Measurements from ENCODE around the gene ARHGAP40. TPM values are rescaled to one million over a fixed set of nuclear protein-coding genes. Genes with fewer than 3 reads are reported as not detected.

The ARHGAP40 gene
- total RNA-seq, 2 donors from 2014 or later: not detected

DNA sequence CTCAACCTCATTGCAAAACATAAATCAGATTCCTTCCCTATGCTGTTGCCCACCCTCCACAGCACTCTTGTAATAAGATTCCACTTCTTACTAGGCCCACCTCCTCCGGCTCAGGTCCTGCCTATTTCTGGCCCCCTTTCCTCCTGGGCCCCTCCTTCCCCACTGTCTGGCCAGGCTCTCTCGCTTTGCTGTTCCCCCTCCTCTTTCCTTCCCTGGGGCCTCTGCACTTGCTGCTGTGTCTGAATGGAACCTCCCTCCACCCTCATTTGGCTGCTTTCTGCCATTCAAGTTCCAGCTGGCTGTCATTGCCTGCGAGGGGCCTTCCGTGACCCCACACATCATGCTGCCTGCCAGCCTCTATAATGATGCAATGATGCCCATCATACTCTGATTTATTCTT lies 38.9 kb downstream of the ARHGAP40 start:
- DNase-seq: no peak
- H3K4me3 ChIP-seq: no peak overlapping the region
- intact Hi-C loops (cut with DNase I): loop anchor here (10.0 kb wide), 1 partner anchor 254 kb away; no protein-coding TSS in a partner anchor
- no peaks in the 10 kb centered on the region for H3K36me3 ChIP-seq
- H3K27ac ChIP-seq: no peak overlapping the region
- no peaks in the 10 kb centered on the region for H3K4me1 ChIP-seq
- H3K9me3 ChIP-seq: no peaks in the 10 kb centered on the region
- TF ChIP-seq, protein P1, sequence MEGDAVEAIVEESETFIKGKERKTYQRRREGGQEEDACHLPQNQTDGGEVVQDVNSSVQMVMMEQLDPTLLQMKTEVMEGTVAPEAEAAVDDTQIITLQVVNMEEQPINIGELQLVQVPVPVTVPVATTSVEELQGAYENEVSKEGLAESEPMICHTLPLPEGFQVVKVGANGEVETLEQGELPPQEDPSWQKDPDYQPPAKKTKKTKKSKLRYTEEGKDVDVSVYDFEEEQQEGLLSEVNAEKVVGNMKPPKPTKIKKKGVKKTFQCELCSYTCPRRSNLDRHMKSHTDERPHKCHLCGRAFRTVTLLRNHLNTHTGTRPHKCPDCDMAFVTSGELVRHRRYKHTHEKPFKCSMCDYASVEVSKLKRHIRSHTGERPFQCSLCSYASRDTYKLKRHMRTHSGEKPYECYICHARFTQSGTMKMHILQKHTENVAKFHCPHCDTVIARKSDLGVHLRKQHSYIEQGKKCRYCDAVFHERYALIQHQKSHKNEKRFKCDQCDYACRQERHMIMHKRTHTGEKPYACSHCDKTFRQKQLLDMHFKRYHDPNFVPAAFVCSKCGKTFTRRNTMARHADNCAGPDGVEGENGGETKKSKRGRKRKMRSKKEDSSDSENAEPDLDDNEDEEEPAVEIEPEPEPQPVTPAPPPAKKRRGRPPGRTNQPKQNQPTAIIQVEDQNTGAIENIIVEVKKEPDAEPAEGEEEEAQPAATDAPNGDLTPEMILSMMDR (IDR thresholded peaks at IDR 0.05): no peak
- H3K9ac ChIP-seq (ENCODE audit: low read depth in 2 of 2, low read length in 2 of 2): no peak overlapping the region
- peaks cover 3% of the 10 kb centered on the region for H3K27me3 ChIP-seq

DNA sequence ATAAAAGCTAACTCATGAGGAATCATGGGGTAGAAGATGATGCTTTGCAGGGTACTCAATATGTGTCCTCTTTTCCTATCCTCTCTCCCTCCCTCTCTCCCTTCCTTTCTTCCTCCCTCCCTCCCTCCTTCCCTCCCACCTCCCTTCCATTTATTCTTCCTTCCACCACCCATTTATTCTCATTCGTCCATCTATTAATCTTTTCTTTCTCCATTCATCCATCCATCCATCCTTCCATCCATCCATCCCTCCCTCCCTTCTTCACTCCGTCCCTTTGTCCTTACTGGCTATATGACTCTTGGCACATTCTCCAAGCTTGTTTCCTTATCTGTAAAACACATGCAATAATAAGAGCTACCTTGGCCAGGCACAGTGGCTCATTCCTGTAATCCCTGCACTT lies 40.9 kb downstream of the ARHGAP40 start:
- peaks cover 8% of the 10 kb centered on the region for H3K27me3 ChIP-seq
- intact Hi-C loops (cut with DNase I): loop anchor here (10.0 kb wide), 1 partner anchor 252 kb away; no protein-coding TSS in a partner anchor

DNA sequence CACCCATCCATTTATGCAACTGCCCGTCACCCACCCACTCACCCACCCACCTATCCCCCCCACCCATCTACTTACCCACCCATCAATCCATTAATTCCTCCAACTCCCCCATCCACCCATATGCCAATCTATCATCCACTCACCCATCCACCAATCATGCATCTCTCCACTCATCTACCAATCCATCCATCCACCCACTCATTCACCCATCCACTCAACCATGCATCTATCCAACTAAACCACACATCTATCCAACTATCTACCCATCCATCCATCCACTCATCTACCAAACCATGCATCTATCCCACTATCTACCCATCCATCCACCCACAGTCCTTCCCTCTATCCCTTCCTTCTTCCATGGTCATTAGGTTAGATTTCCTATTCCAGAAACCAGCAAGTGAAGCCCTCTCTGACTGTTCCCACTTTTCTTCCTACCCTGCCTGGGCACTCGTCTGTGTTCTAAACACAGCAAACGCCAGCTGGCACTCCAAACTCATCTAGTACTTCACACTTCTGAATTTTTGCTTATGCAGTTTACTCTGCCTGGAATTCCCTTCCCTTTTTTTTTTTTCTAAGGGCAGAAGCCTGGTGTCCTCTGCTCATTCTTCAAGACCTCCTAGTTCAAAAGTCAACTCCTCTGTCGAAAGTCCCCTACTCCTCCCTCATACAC lies 43.1 kb downstream of the ARHGAP40 start:
- intact Hi-C loops (cut with DNase I): loop anchor here (5.0 to 10.0 kb wide), 3 partner anchors 88 to 250 kb away; no protein-coding TSS in a partner anchor
- Histone ChIP-seq H3K9me3 (no peaks in the 10 kb centered on the region), H3K9ac (ENCODE audit: low read depth in 2 of 2, low read length in 2 of 2) (no peak overlapping the region), H3K27ac (no peak overlapping the region), H3K4me1 (no peaks in the 10 kb centered on the region), H3K27me3 (peaks cover 8% of the 10 kb centered on the region), H3K36me3 (no peaks in the 10 kb centered on the region), H3K4me3 (no peak overlapping the region)
- TF ChIP-seq, protein P1 (IDR thresholded peaks at IDR 0.05): no peak
- DNase-seq: no peak

More for the DNA sequence above, 40.9 kb downstream of the ARHGAP40 start:
- no peak for DNase-seq
- no peaks in the 10 kb centered on the region for H3K9me3 ChIP-seq
- no peak overlapping the region for H3K27ac ChIP-seq
- no peak overlapping the region for H3K4me3 ChIP-seq
- no peak overlapping the region for H3K9ac ChIP-seq (ENCODE audit: low read depth in 2 of 2, low read length in 2 of 2)
- TF ChIP-seq, protein P1 (IDR thresholded peaks at IDR 0.05): no peak
- H3K36me3 ChIP-seq: no peaks in the 10 kb centered on the region
- H3K4me1 ChIP-seq: no peaks in the 10 kb centered on the region

DNA sequence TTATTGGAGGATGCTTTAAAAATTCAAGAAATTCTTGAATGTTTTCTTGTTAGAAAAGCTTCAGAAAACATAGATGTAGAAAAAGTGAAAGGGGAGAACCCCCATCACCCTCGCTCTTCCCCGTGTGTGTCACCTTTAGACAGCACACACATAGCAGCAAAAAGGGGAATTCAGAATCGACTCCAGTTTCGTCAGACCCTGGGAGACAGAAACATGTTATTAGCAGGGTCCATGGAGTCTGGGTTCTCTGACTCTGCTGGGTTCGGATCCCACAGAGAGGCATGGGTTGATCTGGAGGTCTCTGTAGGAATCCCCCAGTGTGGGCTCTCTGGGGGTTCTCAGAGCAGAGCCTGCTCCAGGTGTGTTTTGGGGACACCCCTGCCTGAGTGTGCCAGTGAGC lies 43.7 kb downstream of the ARHGAP40 start:
- no peak overlapping the region for H3K9ac ChIP-seq (ENCODE audit: low read depth in 2 of 2, low read length in 2 of 2)

DNA sequence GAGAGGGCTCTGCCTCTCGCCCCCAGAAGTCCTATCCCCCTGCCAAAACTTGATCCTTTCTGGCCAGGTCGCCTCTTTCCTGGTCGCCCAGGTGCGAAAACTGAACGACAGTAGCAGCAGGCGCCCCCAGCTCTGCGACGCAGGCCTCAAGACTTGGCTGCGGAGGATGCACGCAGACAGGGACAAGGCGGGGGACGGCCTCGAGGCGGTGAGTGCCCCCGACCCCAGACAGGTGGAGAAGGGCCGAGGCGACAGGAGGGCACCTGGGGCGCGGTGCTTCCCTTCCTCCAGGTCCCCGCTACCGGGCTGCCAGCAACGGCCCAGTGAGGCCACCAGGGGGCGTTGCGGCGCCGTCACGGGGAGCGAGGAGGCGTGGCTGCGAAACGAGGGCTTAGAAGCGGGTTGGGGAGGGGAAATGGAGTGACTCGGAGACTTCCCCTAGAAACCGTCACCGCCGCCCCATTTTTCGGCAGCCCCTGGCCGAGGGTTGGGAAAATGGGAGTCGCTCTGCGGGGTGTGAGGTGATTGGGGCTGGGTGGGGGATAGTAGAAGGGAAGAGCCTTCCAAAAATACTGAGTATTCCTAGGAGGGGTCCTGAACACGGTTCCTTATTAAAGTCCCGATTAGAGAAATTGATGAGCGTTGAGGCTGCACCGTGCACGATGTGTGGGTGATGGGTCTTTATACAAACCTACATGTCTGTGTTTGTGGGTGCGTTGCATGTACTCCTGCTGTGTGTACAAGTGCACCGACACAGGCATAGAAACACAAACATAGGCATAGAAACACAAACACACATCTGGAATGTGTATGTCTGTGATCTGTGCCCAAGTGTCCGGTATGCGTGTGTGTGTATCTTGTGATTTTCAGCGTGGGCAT lies 44.6 kb downstream of the ARHGAP40 start:
- Histone ChIP-seq H3K4me3 (no peak overlapping the region), H3K9me3 (no peaks in the 10 kb centered on the region), H3K27me3 (peaks cover 8% of the 10 kb centered on the region), H3K27ac (no peak overlapping the region), H3K4me1 (no peaks in the 10 kb centered on the region), H3K36me3 (no peaks in the 10 kb centered on the region), H3K9ac (ENCODE audit: low read depth in 2 of 2, low read length in 2 of 2) (no peak overlapping the region)
- intact Hi-C loops (cut with DNase I): loop anchor here (5.0 to 10.0 kb wide), 3 partner anchors 86 to 249 kb away; no protein-coding TSS in a partner anchor
- peak; percentile 76 for DNase-seq
- TF ChIP-seq, protein P1 (IDR thresholded peaks at IDR 0.05): peak; percentile 95

More for the DNA sequence above, 43.7 kb downstream of the ARHGAP40 start:
- Histone ChIP-seq H3K27me3 (peaks cover 8% of the 10 kb centered on the region), H3K4me1 (no peaks in the 10 kb centered on the region), H3K9me3 (no peaks in the 10 kb centered on the region), H3K27ac (no peak overlapping the region), H3K36me3 (no peaks in the 10 kb centered on the region), H3K4me3 (no peak overlapping the region)
- TF ChIP-seq, protein P1 (IDR thresholded peaks at IDR 0.05): no peak
- DNase-seq: no peak
- intact Hi-C loops (cut with DNase I): loop anchor here (5.0 to 10.0 kb wide), 3 partner anchors 87 to 249 kb away; no protein-coding TSS in a partner anchor
